H1 (cell line): ENCODE results near the gene ODAD3. TPM values are rescaled to one million over a fixed set of nuclear protein-coding genes. Genes with fewer than 3 reads are reported as not detected.

ENCODE experiments used
- CTCF ChIA-PET: fragments of 300-600 bp; sonication (Branson Sonifier 250); formaldehyde crosslinking; loops from one replicate; lab custom pipeline; 2021; ENCODE audit not compliant: partially characterized antibody; lab: Charles Lee
- POLR2A ChIA-PET: fragments of 300-600 bp; sonication (Branson Sonifier 250); formaldehyde crosslinking; loops from one replicate; lab custom pipeline; 2021; ENCODE audit warnings: inconsistent platforms; ENCODE audit not compliant: partially characterized antibody; lab: Charles Lee
- DNase-seq, 2 experiments: peaks; one replicate each; pipeline versions ENCODE4 v3.0.0 to v3.0.0-alpha.2; 2010 to 2022; ENCODE audit warnings: low spot score in 2 of 2, low read depth in 1 of 2, mixed read lengths in 1 of 2
- FAIRE-seq: peaks from 2 replicates; lab custom pipeline; 2011; peaks lifted over from hg19 to GRCh38; lab: Jason Lieb, UNC
- H2AFZ ChIP-seq: 2 replicates; pipeline ENCODE4 v1.8.1; 2012; ENCODE audit warnings: low read length, inconsistent platforms
- H2AK5ac ChIP-seq: 2 replicates; pipeline ENCODE4 v1.6.1; 2013; ENCODE audit warnings: low read depth, low read length
- H2BK120ac ChIP-seq: replicated peaks from 2 replicates; pipeline ENCODE3; 2013; ENCODE audit warnings: low read depth, low read length, inconsistent platforms
- H2BK12ac ChIP-seq: 2 replicates; pipeline ENCODE4 v1.6.1; 2013; ENCODE audit warnings: low read depth, low read length
- H2BK15ac ChIP-seq: 2 replicates; pipeline ENCODE4 v1.6.1; 2013; ENCODE audit warnings: low read length
- H2BK20ac ChIP-seq: 2 replicates; pipeline ENCODE4 v1.6.1; 2013; ENCODE audit warnings: low read length
- H2BK5ac ChIP-seq: 2 replicates; pipeline ENCODE4 v1.6.1; 2013; ENCODE audit warnings: low read depth, low read length
- H3K14ac ChIP-seq: 2 replicates; pipeline ENCODE4 v1.6.1; 2013; ENCODE audit warnings: inconsistent platforms; ENCODE audit not compliant: insufficient read length
- H3K18ac ChIP-seq: 2 replicates; pipeline ENCODE4 v1.6.1; 2013; ENCODE audit warnings: low read length; ENCODE audit errors: extremely low read depth
- H3K23ac ChIP-seq: 2 replicates; pipeline ENCODE4 v1.6.1; 2013; ENCODE audit warnings: inconsistent platforms; ENCODE audit not compliant: insufficient read length
- H3K23me2 ChIP-seq: 2 replicates; pipeline ENCODE4 v1.6.1; 2013; ENCODE audit warnings: low read depth, low read length
- H3K27ac ChIP-seq: 2 replicates; pipeline ENCODE4 v1.6.1; 2011; ENCODE audit warnings: low read depth, low read length, inconsistent platforms
- H3K27me3 ChIP-seq, 4 experiments: replicated peaks in 1 of 4; 1 replicate in 1 of 4; 2 replicates in 3 of 4; pipeline versions ENCODE4 v1.6.1 to v1.8.1; 2011 to 2013; ENCODE audit warnings: low read length in 3 of 4, mild to moderate bottlenecking in 3 of 4, inconsistent platforms in 2 of 4, mixed read lengths in 2 of 4, moderate library complexity in 1 of 4; ENCODE audit not compliant: control insufficient read depth in 3 of 4, insufficient read depth in 3 of 4; ENCODE audit errors: extremely low read depth in 1 of 4
- H3K36me3 ChIP-seq, 4 experiments: 2 replicates each; pipeline versions ENCODE4 v1.6.1 to v1.8.1; 2011 to 2013; ENCODE audit warnings: mild to moderate bottlenecking in 4 of 4, low read length in 3 of 4, moderate library complexity in 2 of 4, control low read depth in 1 of 4, inconsistent platforms in 1 of 4; ENCODE audit not compliant: insufficient read depth in 4 of 4, control insufficient read depth in 2 of 4
- H3K4ac ChIP-seq: replicated peaks from 2 replicates; pipeline ENCODE3; 2013; ENCODE audit warnings: low read length, low read depth, mixed read lengths, inconsistent platforms; ENCODE audit not compliant: insufficient read length
- H3K4me1 ChIP-seq, 4 experiments: replicated peaks in 1 of 4; 1 replicate in 1 of 4; 2 replicates in 3 of 4; pipeline versions ENCODE4 v1.6.1 to v1.8.1; 2011 to 2013; ENCODE audit warnings: low read length in 3 of 4, inconsistent platforms in 2 of 4, mixed read lengths in 1 of 4; ENCODE audit not compliant: insufficient read depth in 4 of 4, control insufficient read depth in 3 of 4
- H3K4me2 ChIP-seq, 2 experiments: 2 replicates each; pipeline versions ENCODE4 v1.6.1 to v1.8.1; 2011 to 2013; ENCODE audit warnings: low read depth in 2 of 2, low read length in 2 of 2, control low read depth in 1 of 2, inconsistent platforms in 1 of 2, mild to moderate bottlenecking in 1 of 2; ENCODE audit not compliant: insufficient read depth in 1 of 2
- H3K4me3 ChIP-seq, 4 experiments: fragments of 200-600, 300-600 bp in 1 of 4; sonication (generic), shearing (Covaris generic), sonication (Bioruptor Twin) in 1 of 4; 2 replicates each; pipeline versions ENCODE4 v1.5.1 to v1.8.1; 2011 to 2016; ENCODE audit warnings: low read length in 4 of 4, low read depth in 3 of 4, control low read depth in 2 of 4, inconsistent platforms in 2 of 4, mild to moderate bottlenecking in 2 of 4, mixed read lengths in 1 of 4, moderate library complexity in 1 of 4; ENCODE audit not compliant: insufficient read depth in 2 of 4; ENCODE audit errors: extremely low read depth in 1 of 4
- H3K56ac ChIP-seq: replicated peaks from 2 replicates; pipeline ENCODE3; 2013; ENCODE audit warnings: low read depth, mild to moderate bottlenecking, mixed read lengths, low read length, inconsistent platforms; ENCODE audit not compliant: insufficient read length
- H3K79me1 ChIP-seq: 2 replicates; pipeline ENCODE4 v1.6.1; 2013; ENCODE audit warnings: low read depth, low read length, control low read depth
- H3K79me2 ChIP-seq, 2 experiments: 2 replicates each; pipeline versions ENCODE4 v1.6.1 to v1.8.1; 2012 to 2013; ENCODE audit warnings: low read length in 2 of 2, mild to moderate bottlenecking in 2 of 2, inconsistent platforms in 1 of 2; ENCODE audit not compliant: insufficient read depth in 2 of 2, control insufficient read depth in 1 of 2
- H3K9ac ChIP-seq, 4 experiments: replicated peaks in 1 of 4; 1 replicate in 1 of 4; 2 replicates in 3 of 4; pipeline versions ENCODE4 v1.6.1 to v1.8.1; 2011 to 2013; ENCODE audit warnings: low read depth in 3 of 4, low read length in 3 of 4, control low read depth in 2 of 4, mild to moderate bottlenecking in 2 of 4, moderate library complexity in 2 of 4, inconsistent platforms in 1 of 4; ENCODE audit errors: extremely low read depth in 1 of 4
- H3K9me3 ChIP-seq, 2 experiments: 2 replicates each; pipeline versions ENCODE4 v1.6.1 to v1.8.1; 2012 to 2013; ENCODE audit warnings: mild to moderate bottlenecking in 2 of 2, moderate library complexity in 2 of 2, control low read depth in 1 of 2, inconsistent platforms in 1 of 2, low read depth in 1 of 2, low read length in 1 of 2, mixed read lengths in 1 of 2; ENCODE audit not compliant: insufficient read depth in 2 of 2
- H4K20me1 ChIP-seq, 2 experiments: replicated peaks in 1 of 2; 2 replicates each; pipeline versions ENCODE3 to v1.8.1; 2011 to 2013; ENCODE audit warnings: inconsistent platforms in 2 of 2, low read length in 2 of 2, mild to moderate bottlenecking in 1 of 2; ENCODE audit not compliant: insufficient read depth in 2 of 2, control insufficient read depth in 1 of 2
- H4K5ac ChIP-seq: 2 replicates; pipeline ENCODE4 v1.6.1; 2013; ENCODE audit warnings: low read length, low read depth, mixed read lengths, inconsistent platforms; ENCODE audit not compliant: insufficient read length
- H4K8ac ChIP-seq: 2 replicates; pipeline ENCODE4 v1.8.0; 2013; ENCODE audit warnings: mild to moderate bottlenecking, moderate library complexity, low read length, inconsistent platforms; ENCODE audit not compliant: insufficient read depth; ENCODE audit errors: extremely low read depth
- H4K91ac ChIP-seq: replicated peaks from 2 replicates; pipeline ENCODE3; 2013; ENCODE audit warnings: low read length, mixed read lengths, inconsistent platforms; ENCODE audit not compliant: insufficient read length
- BCL11A ChIP-seq, 2 experiments: IDR thresholded peaks; one replicate each; pipeline ENCODE4 v1.6.1; 2011; ENCODE audit warnings: low read depth in 2 of 2, low read length in 2 of 2, mild to moderate bottlenecking in 2 of 2
- FOSL1 ChIP-seq: IDR thresholded peaks from 2 replicates; pipeline ENCODE4 v1.6.1; 2011; ENCODE audit warnings: mild to moderate bottlenecking, low read depth, low read length, moderate library complexity; ENCODE audit not compliant: insufficient read depth
- SP1 ChIP-seq: IDR thresholded peaks from 2 replicates; pipeline ENCODE4 v1.6.1; 2011; ENCODE audit warnings: low read depth, low read length
- SP4 ChIP-seq: IDR thresholded peaks from 2 replicates; pipeline ENCODE4 v1.6.1; 2012; ENCODE audit warnings: low read length, inconsistent platforms
- USF2 ChIP-seq: IDR thresholded peaks from 2 replicates; pipeline ENCODE4 v1.6.1; 2011; ENCODE audit warnings: low read length, improper control_type of control experiment
- WGBS, 2 experiments: shearing (Covaris generic) in 1 of 2; methylation state at CpG; one replicate each; pipeline versions ENCODE4 v1.1.6 to v1.1.7; 2013 to 2015; ENCODE audit warnings: low lambda C conversion rate in 2 of 2, mixed read lengths in 2 of 2, inconsistent platforms in 1 of 2, low coverage in 1 of 2, missing lambda C conversion rate in 1 of 2; ENCODE audit not compliant: insufficient replicate concordance in 2 of 2, insufficient coverage in 1 of 2, insufficient read length in 1 of 2; ENCODE audit errors: extremely low coverage in 1 of 2, missing lambda C conversion rate in 1 of 2; 5-methylcytosine and 5-hydroxymethylcytosine counted together
- polyA plus RNA-seq, 7 experiments: library from polyadenylated mRNA; depleted of rRNA in 3 of 7; stranded (reverse) in 5 of 7; unstranded in 2 of 7; fragments of >200 nt in 5 of 7; fragments of 200-250 nt in 2 of 7; gene quantifications; 1 replicate in 5 of 7; 2 replicates in 1 of 7; 4 replicates in 1 of 7; pipeline versions ENCODE4 v1.2.1 to v1.2.3, GENCODE V29; 2011 to 2013; ENCODE audit warnings: missing spikeins in 2 of 7, mixed read lengths in 2 of 7
- total RNA-seq: library from RNA; stranded (reverse); fragmentation: NEBNext Ultra II Directional; extraction: Animal tissue kit (Norgen Biotek cat#: 25700); gene quantifications from 2 replicates; pipeline ENCODE4 v1.2.1, GENCODE V29; 2021

ODAD3 gene
- total and polyA plus RNA-seq, 2 of the 8 experiments (the other 6 are each of a cell fraction or from before 2014, with no cell fraction given) = 2.1 to 2.2 TPM

DNA sequence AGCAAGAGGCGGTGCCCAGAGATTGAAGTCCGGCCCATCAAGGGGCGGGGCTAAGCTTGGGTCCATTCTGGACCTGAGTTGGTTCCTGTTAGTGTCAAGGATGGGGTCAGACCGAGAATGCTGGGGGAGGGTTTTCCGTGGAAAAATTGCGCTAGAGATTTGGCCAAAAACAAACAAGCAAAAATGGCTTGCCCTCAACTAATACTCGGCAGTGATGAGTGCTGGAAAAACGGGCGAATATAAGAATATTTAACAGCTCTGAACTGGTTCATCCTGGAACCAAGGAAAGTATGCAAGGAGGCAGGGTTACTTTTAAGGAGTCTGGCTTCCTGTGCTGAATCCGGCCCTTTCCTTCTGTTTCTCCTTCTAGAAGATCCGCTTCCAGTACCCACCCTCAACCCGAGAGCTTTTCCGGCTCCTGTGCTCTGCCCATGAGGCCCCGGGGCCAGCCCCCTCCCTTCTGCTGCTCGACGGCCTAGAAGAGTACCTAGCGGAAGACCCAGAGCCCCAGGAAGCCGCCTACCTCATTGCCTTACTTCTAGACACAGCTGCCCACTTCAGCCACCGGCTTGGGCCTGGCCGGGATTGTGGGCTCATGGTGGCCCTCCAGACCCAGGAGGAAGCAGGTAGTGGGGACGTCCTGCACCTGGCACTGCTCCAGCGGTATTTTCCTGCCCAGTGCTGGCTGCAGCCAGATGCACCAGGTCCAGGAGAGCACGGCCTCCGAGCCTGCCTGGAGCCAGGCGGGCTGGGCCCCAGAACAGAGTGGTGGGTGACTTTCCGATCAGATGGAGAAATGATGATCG, 59.6 kb downstream of the ODAD3 start:
- 41% methylated on average over 27 of the region's 27 CpGs; no CpG with 5 or more reads in 1 of the 2 experiments for WGBS, 2 experiments
- TF ChIP-seq FOSL1 (no peak), SP1 (0 out of 2 replicates have a peak, but pooled peaks have one; percentile 39), BCL11A (IDR thresholded peaks at IDR 0.05; ENCODE audit: low read depth in 2 of 2, low read length in 2 of 2) (no peak), USF2 (no peak), SP4 (0 out of 2 replicates have a peak, but pooled peaks have one; percentile 5)
- TF ChIP-seq, all 59 proteins: peak for 2
- Histone ChIP-seq H3K9me3 (no peaks in the 10 kb centered on the region), H2BK15ac (peak overlapping the region; percentile 81; the same call in 1 of the 2 replicates), H2AFZ (no peak overlapping the region), H3K9ac (peak overlapping the region in 3 of 4 experiments; percentile 38 to 52 (median 42); a peak in 3 of 7 replicates), H4K5ac (peak overlapping the region; percentile 3), H2AK5ac (no peak overlapping the region; the same call in 1 of the 2 replicates), H2BK12ac (0 out of 2 replicates have a peak overlapping the region, but pooled peaks have one; percentile 80), H4K20me1 (peaks cover 2% of the 10 kb centered on the region in 2 experiments), H2BK120ac (no peak overlapping the region), H3K4me3 (peak overlapping the region; percentile 67 to 90 (median 71)), H3K4me2 (peak overlapping the region; percentile 74 to 79), H3K14ac (no peak overlapping the region), H3K23ac (no peak overlapping the region), H3K4ac (no peak overlapping the region), H3K56ac (peak overlapping the region; percentile 66), H3K79me1 (peaks cover 2% of the 10 kb centered on the region; the same call in 1 of the 2 replicates), H3K27ac (peak overlapping the region; percentile 63), H2BK5ac (peak overlapping the region; percentile 87), H3K27me3 (no peaks in the 10 kb centered on the region), H3K4me1 (peaks cover 0 to 11% (median 10%) of the 10 kb centered on the region in 4 experiments; a peak in 6 of 7 replicates), H2BK20ac (no peak overlapping the region), H4K91ac (peak overlapping the region; percentile 22), H4K8ac (peak overlapping the region; percentile 63; the same call in 1 of the 2 replicates), H3K23me2 (peaks cover 10% of the 10 kb centered on the region), H3K79me2 (no peaks in the 10 kb centered on the region), H3K36me3 (no peaks in the 10 kb centered on the region), H3K18ac (peak overlapping the region; percentile 78)
- ChIA-PET CTCF (interaction anchor here (1.2 to 16.8 kb wide), 11 partner anchors 8 to 108 kb away, joined by 3 to 197 read pairs (median 10); partner anchors contain the start of genes EPOR, ODAD3, PRKCSH and RGL3), POLR2A (interaction anchor here (0.6 to 5.2 kb wide), 29 partner anchors 8 to 1574 kb away, joined by 3 to 34 read pairs (median 4); partner anchors contain the start of genes CCDC159, ELAVL3, EPOR and ODAD3)
- no peak for FAIRE-seq
- peak in 1 of 2 experiments; percentile 68 for DNase-seq
